GM12892 (cell line): ENCODE data around the gene SLC12A6.

Source experiments
- POLR2A ChIP-seq: IDR thresholded peaks from 2 replicates; pipeline ENCODE4 v1.6.1; 2011; ENCODE audit warnings: low read depth, low read length, control low read depth
- POLR2AphosphoS5 ChIP-seq: IDR thresholded peaks from 2 replicates; pipeline ENCODE4 v1.6.1; 2011; ENCODE audit warnings: low read depth, low read length, control low read depth
- TAF1 ChIP-seq: IDR thresholded peaks from 2 replicates; pipeline ENCODE4 v1.6.1; 2011; ENCODE audit warnings: low read depth, mild to moderate bottlenecking, control low read depth, low read length, borderline replicate concordance

DNA sequence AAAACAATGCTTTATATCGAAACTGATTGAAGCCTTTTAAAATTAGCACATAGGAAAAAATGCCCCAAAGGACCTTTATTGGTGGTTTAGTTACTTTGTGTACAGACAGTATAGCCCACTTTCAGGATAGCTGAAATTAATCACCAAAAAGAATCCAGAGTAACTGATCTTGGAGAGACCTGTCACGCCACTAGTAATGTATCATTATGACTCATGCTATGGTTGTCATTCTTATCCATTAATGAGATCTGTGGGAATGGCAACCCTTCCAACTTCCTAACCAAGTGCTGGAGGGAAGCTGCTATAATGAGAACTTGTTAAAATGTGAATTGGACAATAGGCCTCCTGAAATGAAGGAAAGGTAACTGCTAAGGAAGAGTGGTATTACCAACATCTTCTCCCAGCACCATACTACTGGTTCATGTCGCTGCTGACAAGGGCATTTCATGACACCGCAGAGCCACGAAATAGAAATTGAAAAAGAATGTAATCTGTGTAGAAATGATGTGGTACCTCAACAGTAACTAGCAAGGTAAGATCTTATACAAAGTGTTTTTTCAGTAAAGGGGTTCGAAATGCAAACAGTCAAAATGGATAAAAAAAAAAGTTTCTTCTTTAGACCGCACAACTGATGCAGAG is 119.9 kb downstream of the SLC12A6 start:
- TF ChIP-seq POLR2AphosphoS5, result no peak
- TF ChIP-seq POLR2A, result no peak
- TF ChIP-seq TAF1, result no peak
